8988T (cell line): ENCODE measurements around the gene NR2F1-AS1.

ENCODE experiments used
- DNase-seq: peaks from one replicate; pipeline ENCODE4 v3.0.0; 2011

Gene NR2F1-AS1

DNA sequence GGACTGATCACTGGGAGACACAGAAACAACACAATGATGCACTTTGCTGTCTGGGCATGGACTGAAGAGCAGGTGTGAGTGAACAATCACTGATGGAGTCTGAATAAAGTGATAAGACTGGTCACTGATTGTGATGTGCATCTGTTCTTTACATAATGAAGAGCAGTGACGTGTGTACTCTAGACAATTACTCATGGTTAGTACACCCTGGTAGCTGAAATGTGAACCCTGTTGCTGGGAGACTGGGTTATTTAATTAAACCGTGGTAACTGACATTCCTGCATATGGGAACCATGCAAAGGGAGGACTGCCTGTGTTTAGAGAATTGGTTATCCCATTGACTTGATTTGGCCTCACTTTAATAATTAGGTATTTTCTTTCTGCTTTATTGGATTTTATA is 202.9 kb downstream of the NR2F1-AS1 start:
- no peak for DNase-seq

DNA sequence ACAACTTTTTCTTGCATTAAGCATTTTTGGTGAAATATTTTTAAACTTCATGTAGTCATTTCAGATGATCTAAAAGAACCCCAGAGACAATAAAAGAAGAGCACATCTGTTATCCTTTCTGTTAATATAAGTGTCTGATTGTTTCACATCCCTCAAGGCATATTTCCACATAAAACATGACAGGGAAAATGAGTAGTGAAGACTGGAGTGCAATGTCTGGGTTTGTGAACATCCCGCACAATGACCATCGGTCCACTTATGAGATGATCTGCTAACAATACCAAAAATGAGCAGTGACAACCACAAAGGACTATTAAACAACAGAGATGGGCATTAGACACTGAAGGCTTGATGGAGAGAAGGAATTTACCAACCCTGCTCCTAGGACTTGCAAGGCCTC is 209.1 kb downstream of the NR2F1-AS1 start:
- no peak for DNase-seq

DNA sequence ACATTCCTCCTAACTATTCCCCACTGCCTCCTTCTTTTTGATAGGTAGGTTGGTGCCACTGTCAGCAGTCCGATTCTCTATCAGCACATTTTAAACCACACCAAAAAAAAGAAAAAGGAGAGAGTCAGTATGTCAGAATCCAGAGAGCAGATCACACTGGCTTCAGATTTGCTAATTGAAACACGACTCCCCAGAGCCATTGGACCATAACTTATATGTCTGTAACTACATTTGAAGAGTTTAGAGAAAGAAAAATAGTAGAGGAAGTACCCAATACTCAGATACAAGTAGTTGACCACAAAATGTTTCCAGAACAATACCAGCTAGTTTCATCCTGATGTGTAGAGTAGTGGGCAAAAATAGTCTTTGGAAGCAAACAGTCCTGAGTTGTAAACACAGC is 216.6 kb downstream of the NR2F1-AS1 start:
- DNase-seq: no peak

DNA sequence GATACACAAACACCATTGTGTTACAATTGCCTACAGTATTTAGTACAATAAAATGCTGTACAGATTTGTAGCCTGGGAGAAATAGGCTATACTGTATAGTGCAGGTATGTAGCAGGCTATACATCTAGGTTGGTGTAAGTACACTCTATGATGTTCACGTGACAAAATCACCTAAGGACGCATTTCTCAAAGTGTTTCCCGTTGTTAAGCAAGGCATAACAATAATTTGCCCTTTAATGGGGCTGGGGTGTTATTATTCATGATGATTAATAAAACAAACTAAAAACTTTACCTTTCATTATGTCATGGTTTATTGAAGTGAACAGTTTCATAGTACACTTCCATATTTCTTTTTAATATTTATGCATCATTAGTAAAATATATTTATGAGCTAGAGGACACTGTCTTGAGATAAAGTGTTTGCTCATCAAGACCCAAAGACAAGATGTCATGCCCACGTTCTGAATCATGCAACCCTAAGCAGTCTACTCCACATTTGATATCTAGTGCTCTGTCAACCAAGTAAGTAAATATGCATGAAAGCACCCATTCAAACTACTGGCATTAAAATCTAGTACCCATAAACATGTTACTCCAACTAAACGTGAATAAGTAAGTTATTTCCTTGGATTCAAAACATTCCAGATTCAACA is 220.5 kb downstream of the NR2F1-AS1 start:
- no peak for DNase-seq

DNA sequence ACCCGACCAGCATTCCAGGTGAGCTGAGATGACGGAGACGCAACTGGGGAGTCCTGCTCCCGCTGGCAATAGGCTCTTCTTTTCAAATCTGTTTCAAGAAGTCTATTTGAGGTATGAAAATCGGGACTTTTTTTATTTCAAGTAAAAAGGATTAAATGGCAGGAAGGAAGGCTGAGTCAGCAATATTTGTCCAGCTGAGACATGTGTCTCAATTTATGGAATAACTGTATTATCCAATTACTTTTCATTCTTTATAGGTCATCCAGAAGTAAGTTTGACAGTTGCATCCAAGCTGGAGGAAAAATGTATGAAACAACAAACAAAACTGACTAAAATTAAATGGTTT is 221.1 kb downstream of the NR2F1-AS1 start:
- no peak for DNase-seq
